Kidney epithelial cell (primary cell): ENCODE results near the gene EIF4E2. TPM values are rescaled to one million over a fixed set of nuclear protein-coding genes. Genes with fewer than 3 reads are reported as not detected.

ENCODE experiments used
- DNase-seq: peaks from one replicate; pipeline ENCODE4 v3.0.0-alpha.2; 2010; ENCODE audit warnings: low read depth
- H3K27me3 ChIP-seq: 2 replicates; pipeline ENCODE4 v1.6.0; 2011; ENCODE audit warnings: low read length; ENCODE audit not compliant: control insufficient read depth, insufficient read depth
- H3K36me3 ChIP-seq: 2 replicates; pipeline ENCODE4 v1.5.1; 2011; ENCODE audit warnings: low read length; ENCODE audit not compliant: control insufficient read depth, insufficient read depth
- H3K4me3 ChIP-seq: 2 replicates; pipeline ENCODE4 v1.5.1; 2011; ENCODE audit warnings: low read depth, mild to moderate bottlenecking, control low read depth, low read length
- total RNA-seq: library from RNA; depleted of rRNA; stranded (reverse); fragments of >200 nt; gene quantifications from 2 replicates; pipeline ENCODE4 v1.2.3, GENCODE V29; 2015
- TF ChIP-seq, protein P1 (sequence below): IDR thresholded peaks from 2 replicates; pipeline ENCODE4 v1.5.1; 2011; ENCODE audit warnings: mild to moderate bottlenecking, moderate library complexity, low read length, control low read depth, inconsistent platforms; ENCODE audit not compliant: insufficient read depth, poor library complexity, severe bottlenecking

EIF4E2 gene
- total RNA-seq, 1 donor from 2014 or later: 66.9 TPM

DNA sequence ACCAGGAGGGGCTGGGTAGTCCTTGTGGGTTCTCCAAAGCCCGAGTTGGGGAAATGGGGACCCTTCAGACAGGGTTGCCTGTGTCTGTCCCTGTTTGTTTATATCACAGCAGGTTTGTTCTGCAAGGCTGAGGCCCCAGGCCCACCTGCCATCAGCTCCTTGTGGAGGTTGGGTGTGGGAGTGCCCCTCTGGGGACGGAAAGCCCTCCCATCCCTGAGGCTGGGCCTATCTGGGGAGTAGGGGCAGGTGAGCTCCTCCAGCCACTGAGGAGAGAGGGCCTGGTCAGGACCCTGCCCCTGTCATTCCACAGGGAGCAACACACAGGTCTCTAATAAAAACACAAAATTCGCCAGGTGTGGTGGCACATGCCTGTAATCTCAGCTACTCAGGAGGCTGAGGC is 59.6 kb downstream of the EIF4E2 start:
- no peaks in the 10 kb centered on the region for H3K36me3 ChIP-seq
- TF ChIP-seq, protein P1, sequence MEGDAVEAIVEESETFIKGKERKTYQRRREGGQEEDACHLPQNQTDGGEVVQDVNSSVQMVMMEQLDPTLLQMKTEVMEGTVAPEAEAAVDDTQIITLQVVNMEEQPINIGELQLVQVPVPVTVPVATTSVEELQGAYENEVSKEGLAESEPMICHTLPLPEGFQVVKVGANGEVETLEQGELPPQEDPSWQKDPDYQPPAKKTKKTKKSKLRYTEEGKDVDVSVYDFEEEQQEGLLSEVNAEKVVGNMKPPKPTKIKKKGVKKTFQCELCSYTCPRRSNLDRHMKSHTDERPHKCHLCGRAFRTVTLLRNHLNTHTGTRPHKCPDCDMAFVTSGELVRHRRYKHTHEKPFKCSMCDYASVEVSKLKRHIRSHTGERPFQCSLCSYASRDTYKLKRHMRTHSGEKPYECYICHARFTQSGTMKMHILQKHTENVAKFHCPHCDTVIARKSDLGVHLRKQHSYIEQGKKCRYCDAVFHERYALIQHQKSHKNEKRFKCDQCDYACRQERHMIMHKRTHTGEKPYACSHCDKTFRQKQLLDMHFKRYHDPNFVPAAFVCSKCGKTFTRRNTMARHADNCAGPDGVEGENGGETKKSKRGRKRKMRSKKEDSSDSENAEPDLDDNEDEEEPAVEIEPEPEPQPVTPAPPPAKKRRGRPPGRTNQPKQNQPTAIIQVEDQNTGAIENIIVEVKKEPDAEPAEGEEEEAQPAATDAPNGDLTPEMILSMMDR: no peak
- no peak for DNase-seq
- H3K27me3 ChIP-seq: no peaks in the 10 kb centered on the region
- no peak overlapping the region for H3K4me3 ChIP-seq

DNA sequence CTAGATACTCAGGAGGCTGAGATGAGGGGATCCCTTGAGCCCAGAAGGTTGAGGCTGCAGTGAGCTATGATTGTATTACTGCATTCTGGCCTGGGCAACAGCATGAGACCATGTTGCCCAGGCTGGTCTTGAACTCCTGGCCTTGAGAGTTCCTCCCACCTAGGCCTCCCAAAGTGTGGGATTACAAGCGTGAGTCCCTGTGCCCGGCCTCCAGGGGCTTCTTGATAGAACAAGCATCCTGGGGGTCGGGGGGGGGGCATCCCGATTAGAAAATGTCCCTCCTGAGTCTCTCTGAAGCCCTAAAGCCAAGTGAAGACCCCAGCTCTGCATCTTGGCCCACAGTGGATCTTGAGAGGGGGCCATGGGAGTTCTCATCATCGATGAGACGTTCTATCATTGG is 60.6 kb downstream of the EIF4E2 start:
- Histone ChIP-seq H3K36me3 (no peaks in the 10 kb centered on the region), H3K27me3 (no peaks in the 10 kb centered on the region), H3K4me3 (no peak overlapping the region)
- DNase-seq: no peak
- TF ChIP-seq, protein P1: no peak

DNA sequence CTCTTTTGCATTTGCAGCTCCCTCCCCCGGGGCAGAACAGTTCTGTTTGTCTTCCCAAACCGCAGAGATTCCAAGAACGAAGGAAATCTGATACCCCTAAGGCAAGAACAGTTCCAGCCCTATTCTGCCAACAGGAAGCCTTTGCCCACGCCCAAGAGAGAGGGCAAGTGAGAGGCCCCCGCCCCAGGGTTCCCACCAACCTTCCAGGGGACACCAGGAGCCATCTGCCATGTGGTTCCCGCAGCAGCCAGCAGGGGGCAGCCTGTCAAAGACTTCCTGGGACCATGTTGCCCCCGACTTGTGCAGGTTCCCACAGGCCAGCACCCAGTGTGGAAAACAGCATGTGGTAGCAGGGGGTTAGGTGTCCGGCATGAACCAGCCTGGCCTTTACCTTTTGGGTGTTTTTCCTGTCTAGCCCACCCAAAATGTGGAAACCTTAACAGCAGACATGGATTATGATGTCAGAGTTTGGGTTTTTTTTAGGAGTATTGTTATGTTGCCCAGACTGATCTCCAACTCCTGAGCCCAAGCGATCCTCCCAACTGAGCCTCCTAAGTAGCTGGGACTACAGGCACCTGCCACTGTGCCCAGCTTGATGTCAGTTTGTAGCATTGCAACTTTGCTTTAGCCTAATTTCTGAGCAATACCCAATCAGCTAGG is 61.2 kb downstream of the EIF4E2 start:
- Histone ChIP-seq H3K4me3 (no peak overlapping the region), H3K36me3 (no peaks in the 10 kb centered on the region), H3K27me3 (no peaks in the 10 kb centered on the region)
- TF ChIP-seq, protein P1: peak; percentile 90
- no peak for DNase-seq

DNA sequence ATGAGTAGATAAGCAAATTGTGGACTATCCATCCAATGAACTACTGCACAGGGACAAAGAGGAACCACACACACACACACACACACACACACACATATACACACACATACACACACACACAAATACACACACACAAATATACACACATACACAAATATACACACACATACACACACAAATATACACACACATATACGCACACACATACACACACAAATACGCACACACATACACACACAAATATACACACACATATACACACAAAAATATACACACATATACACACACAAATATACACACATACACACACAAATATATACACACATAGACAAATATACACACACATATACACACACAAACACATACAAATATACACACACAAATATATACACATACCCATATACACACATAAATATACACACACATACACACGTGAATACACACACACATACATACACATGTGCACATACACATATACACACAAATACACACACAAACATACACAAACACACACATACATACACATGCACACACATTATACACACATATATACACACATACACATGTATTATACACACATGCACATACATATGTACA is 63.1 kb downstream of the EIF4E2 start:
- DNase-seq: no peak
- Histone ChIP-seq H3K27me3 (no peaks in the 10 kb centered on the region), H3K36me3 (no peaks in the 10 kb centered on the region), H3K4me3 (no peak overlapping the region)
- TF ChIP-seq, protein P1: no peak

DNA sequence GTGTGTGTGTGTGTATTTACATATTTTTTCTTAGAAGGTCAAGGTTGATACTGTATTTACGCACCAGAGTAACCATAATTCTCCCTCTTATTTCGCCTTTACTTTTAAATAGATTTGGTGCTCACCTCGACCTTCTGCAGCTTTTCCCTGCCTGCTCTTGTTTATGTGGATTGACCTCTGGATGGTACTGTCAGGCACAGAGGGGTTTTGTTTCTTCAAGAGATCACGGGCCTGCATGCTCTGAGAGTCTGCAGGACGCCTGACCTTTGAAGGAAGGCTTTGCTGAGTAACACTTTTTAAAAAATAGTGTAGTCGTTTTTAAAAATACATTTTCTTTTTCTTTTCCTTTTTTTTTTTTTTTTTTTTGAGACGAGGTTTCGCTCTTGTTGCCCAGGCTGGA is 64.8 kb downstream of the EIF4E2 start:
- no peaks in the 10 kb centered on the region for H3K36me3 ChIP-seq
- TF ChIP-seq, protein P1: no peak
- no peak for DNase-seq
- no peak overlapping the region for H3K4me3 ChIP-seq
- H3K27me3 ChIP-seq: no peaks in the 10 kb centered on the region

Other genes with a start within 250 kb of the EIF4E2 start
- not detected in 2 replicates for gene ALPP, start 171.9 kb upstream of the EIF4E2 start, total RNA-seq
- not detected in 2 replicates for gene ALPG, start 143.8 kb upstream of the EIF4E2 start, total RNA-seq
- gene ALPI, start 94.5 kb upstream of the EIF4E2 start, total RNA-seq: not detected in 2 replicates
- gene ECEL1, start 62.9 kb upstream of the EIF4E2 start, total RNA-seq: 2.2 and 2.3 TPM in 2 replicates
- not detected in 2 replicates for gene PRSS56, start 30.3 kb upstream of the EIF4E2 start, total RNA-seq
- gene CHRND, start 24.5 kb upstream of the EIF4E2 start, total RNA-seq: not detected in 2 replicates
- gene CHRNG, start 11.0 kb upstream of the EIF4E2 start, total RNA-seq: not detected in 2 replicates
- 2.9 and 3.3 TPM in 2 replicates for gene TIGD1, start 132 bp upstream of the EIF4E2 start, total RNA-seq
- gene EFHD1, start 82.9 kb downstream of the EIF4E2 start, total RNA-seq: 3.6 and 6.5 TPM in 2 replicates
- 39.4 and 46.7 TPM in 2 replicates for gene GIGYF2, start 146.6 kb downstream of the EIF4E2 start, total RNA-seq
- not detected in 2 replicates for gene KCNJ13, start 225.9 kb downstream of the EIF4E2 start, total RNA-seq